Amniotic stem cell (primary cell): ENCODE measurements around the gene NDC1.

Source experiments
- DNase-seq: peaks from one replicate; lab custom pipeline; 2025; lab: John Stamatoyannopoulos, UW

NDC1 gene

DNA sequence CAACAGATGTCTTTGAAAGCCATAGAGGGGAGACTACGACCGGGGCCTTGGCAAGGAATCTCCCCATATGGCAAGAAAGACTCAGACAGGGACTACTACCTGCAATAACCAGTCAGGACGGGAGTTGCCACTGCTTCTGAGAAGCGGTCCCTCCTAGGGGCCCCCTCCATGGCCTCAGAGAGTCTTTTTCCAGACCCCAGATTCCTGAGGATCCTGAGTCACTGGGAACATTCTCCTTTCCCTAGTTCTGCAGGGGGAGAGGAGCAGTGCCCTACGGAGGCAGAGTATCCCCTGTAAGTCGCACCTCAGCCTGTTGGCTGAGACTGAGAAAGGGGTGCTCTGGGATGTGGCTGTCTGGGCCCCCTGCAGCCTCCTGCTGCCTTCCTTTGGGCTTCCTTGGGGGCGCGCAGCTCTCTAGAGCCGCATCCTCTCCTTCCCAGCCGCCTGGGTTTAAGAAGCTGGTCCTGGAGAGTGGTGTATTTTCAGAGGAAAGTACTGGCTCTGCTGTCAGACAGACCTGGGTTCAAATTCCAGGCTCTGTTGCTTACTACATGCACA, 107.0 kb downstream of the NDC1 start:
- DNase-seq, result no peak

- no peak for DNase-seq
Observed at GRCh38 chr1:53730224-53730865, 107.8 kb downstream of the NDC1 start.

- no peak for DNase-seq
Observed at GRCh38 chr1:53729456-53730223, 108.5 kb downstream of the NDC1 start.

DNA sequence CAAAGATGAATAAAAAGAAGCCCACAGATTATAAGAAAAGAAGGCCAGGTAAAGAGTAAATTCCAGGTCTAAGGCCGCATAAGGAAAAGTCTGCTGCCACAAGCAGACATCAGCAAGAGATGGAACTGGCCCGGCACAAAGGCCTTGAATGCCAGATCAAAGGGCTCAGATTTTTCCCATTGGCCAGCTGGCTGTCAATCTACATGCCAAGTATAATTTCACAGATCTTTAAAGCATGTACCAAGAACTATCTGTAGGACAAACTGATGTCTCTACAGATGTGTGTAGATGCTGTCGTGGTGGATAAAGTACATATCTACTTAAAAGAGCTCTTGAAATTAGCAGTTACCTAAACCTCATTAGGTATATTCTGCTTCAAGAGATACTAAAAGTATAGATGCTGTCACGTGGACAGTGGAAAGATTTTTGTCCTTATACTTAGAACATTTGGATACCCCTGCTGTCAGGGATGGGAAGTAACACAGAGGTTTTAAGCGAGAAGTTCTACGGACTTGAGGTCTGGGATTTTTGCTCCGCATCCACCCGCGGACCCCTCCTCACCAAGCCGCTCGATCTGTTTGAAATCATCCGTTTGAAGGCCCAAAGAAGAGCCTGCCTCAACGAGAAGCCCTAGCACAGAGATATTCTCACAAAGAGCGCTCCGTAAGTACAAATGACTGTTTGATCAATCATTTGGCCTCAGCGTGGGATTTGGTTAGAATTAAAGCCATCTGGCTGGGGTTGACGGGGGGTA, 109.2 kb downstream of the NDC1 start:
- DNase-seq, result no peak

GRCh38 chr1:53728196-53728595, 109.9 kb downstream of the NDC1 start:
- no peak for DNase-seq

- no peak for DNase-seq
Observed at GRCh38 chr1:53727461-53728092, 110.5 kb downstream of the NDC1 start.

DNA sequence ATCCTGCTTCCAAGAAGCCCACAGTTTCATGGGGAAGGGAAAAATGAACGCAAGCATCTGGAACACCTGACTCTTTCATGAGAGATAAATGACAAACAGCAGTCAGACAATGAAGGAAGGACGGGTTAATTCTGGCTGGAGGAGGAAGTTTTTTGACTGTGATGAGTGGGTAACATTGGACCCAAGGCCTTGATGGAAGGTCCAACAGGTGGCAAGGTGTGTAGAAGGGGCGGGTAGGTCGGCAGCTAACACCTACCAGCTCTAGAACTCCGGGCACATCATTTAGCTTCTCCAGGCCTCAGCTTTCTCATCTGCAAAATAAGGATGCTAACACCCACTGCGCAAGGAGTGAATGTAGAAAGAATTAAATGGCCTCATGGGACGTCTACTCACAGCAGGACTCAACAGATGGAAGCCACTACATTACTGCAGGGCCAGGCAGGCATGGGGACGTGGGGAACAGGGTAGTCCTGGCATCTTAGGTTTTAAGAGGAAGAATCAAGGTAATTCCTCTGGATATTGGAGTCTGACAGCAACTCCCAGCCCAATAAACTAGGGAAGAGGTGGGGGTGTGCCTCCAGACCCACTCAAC, 112.0 kb downstream of the NDC1 start:
- DNase-seq, result no peak

- no peak for DNase-seq
Observed at GRCh38 chr1:53725238-53725689, 112.8 kb downstream of the NDC1 start.

DNA sequence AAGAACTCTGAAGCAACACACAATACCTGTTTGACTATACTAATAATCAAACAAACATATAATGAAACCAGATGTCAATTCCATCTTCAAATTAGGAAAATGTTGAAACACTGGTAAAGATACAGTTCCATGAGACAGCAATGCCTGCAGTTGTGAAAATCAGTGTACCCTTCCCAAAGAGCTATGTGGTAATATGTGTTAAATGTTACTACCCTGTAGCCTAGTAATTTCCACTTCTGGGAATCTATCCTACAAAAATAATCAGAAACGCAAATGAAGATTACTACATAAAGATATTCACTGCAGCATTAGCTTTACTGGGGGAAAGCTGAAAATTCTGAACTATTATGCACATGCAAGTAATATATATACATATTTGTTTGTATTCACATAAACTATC, 116.1 kb downstream of the NDC1 start:
- no peak for DNase-seq

DNA sequence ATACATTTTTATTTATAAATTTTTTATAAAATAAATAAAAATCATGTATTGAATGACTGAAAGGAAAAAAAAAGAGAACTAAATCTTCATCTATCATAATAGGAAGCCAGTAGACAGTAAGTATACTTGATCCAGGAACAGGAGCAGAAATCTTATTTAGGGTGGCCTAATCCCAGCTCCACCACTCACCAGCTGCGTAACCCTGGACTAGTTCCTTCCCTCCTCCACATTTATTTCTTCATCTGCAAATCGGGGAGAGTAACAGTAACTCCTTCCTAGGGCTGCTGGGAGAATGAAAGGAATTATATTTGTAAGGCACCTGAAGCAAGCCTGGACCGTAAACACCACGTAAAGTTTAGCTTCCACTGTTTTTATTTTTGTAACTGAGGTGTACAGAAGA, 117.0 kb downstream of the NDC1 start:
- DNase-seq, result no peak

DNA sequence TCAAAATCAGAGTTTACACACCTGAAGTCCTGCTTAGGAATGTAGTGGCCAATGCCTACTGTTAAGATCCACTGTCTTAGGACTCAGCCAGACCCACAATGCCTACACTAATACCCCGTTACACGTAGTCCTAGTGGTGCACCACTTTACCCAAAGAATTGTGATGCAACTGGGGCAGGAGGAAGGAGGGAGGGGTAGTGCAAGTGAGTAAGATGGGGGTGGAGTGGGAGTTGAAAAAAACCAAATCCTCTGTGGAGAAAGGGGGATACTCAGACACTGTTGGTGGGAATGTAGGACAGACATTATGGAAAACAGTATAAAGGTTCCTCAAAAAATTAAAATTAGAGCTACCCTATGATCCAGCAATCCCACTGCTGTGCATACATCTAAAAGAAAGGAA, 118.6 kb downstream of the NDC1 start:
- no peak for DNase-seq

DNA sequence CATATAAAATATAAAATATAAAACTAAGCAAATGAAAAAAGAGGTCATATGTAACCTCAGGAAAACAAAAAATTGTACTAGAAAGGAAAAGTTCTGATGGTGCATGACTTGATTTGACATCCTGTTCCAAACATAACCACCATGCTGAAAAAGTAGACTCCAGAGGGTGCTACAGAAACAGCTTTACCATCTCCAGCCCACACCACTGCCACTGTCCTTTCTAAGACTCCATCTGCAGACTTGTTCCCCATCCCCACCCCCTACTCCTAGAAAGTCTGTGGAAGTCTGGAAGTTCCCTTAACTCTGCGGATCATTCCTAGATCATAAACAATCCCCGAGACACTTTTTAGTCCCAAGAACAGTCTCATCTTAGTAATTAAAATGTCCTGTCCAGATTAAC, 119.7 kb downstream of the NDC1 start:
- DNase-seq, result no peak

GRCh38 chr1:53717025-53717804, 120.9 kb downstream of the NDC1 start:
- DNase-seq, result no peak

DNA sequence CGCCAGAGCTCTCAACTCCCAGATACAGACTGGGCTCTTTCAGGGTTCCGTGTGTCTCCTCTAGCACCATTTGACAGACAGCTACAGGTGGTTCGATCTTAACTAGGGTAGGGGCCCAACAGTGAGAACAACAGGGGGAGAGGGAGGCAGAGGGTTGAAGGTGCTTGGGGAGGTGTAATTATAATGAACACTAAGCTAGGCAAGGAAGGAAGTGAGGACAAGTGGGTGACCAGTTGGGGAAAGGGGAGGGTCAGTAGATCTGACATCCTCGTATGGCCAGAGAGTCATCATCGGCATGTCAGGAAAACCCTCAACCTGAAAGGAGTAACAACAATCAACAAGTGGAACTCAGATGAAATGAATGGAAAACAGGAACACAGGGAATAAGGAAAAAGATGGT, 121.9 kb downstream of the NDC1 start:
- DNase-seq, result no peak

DNA sequence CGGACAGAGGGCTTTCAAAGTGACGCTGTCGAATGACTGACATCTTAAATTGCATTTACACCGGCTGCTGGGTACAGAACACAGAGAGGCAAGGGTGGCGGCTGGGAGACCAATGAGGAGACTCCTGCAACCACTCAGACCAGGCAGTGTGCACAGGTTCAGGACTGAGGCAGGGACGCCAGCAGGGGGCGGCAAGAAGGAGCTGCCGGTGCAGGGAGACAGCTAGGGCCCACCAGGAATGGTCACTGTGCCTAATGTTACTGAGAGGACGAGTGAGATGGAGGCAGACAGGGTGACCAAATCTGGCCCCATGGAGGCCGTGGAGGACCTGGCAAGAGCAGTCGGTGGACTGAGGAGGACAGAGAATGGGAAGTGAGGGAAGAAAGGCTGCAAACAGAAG, 122.6 kb downstream of the NDC1 start:
- no peak for DNase-seq
